C1 segment of cervical spinal cord (tissue), 14 donors: ENCODE data around the gene NGF.

Experiments used
- DNase-seq, 14 donors: peaks; one replicate each; lab custom pipeline; 2025; lab: John Stamatoyannopoulos, UW

The NGF gene

GRCh38 chr1:115239148-115239422 lies 99.0 kb downstream of the NGF start:
- DNase-seq: no peak

GRCh38 chr1:115238336-115239147 lies 99.5 kb downstream of the NGF start:
- no peak for DNase-seq

GRCh38 chr1:115237507-115237906 lies 100.5 kb downstream of the NGF start:
- no peak for DNase-seq

- no peak for DNase-seq
Measured at GRCh38 chr1:115237023-115237422, 101.0 kb downstream of the NGF start.
